ENCODE measurements around the gene OSBPL3. TPM values are rescaled to one million over a fixed set of nuclear protein-coding genes. Genes with fewer than 3 reads are reported as not detected.

Gene OSBPL3
- total and polyA plus RNA-seq, 2 donors (not counting 3 experiments of a cell fraction or from before 2014, with no cell fraction given): 7.5 to 27.1 TPM

DNA sequence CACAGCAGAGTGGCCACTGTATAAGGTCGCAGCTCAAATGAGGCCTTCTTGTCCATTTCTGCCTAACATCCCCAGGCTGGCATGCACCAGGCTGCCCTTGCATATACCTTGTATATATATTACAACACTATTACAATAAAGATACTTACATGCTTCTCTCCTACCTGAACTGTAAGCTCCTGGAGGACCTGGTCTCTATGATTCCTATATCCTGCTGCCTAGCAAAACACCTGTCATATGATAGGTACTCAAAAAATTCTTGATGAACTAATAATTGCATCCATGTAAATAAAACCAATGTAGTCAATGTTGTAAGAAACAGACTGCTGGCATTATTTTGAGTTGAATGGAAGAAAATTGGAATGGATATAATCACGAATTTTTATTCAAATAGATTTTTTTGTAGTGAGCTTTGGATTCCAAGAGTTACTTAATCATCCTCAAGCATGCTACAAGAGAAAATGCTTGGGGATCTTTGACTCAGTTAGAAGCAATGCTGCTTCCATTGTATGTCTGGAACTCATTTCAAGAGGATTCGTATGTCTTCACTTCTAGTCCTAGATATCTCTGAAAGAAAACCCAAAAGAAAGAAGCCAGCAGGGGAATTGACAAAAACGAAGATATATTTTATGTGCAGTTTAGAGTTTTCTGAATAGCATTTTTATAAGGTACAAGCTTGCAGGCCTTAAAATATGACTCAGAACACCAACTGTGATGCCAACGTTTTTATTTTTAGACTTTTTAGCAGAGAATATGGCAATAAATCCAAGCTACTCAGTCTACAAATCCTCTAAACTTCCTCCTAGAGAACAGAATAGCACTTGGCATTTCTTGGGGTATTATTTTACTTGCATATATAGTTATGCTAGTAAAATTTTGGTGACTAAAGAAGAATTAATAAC, 53.1 kb downstream of the OSBPL3 start:
- POLR2A ChIA-PET: no interaction called here
- H3K4me1 ChIP-seq (ENCODE audit: control insufficient read depth, extremely low read depth, insufficient read depth, low read length): peaks cover 9% of the 10 kb centered on the region
- CTCF ChIA-PET: interaction anchor here (1.0 to 1.4 kb wide), 2 partner anchors 10 to 43 kb away, joined by 3 read pairs; no protein-coding TSS in a partner anchor
- intact Hi-C loops (cut with micrococcal nuclease): no loop called here
- H3K4me2 ChIP-seq (ENCODE audit: insufficient read depth, low read length): no peak overlapping the region
- H3K9me1 ChIP-seq (replicated peaks; ENCODE audit: control insufficient read depth, extremely low read depth, insufficient read depth, low read length): no peaks in the 10 kb centered on the region
- BruUV-seq (replicated peaks): no TSS peak
- H3K9me3 ChIP-seq (replicated peaks; ENCODE audit: control insufficient read depth, insufficient read depth, low read length): no peaks in the 10 kb centered on the region
- dilution Hi-C loops (cut with MboI; ENCODE audit: extremely low pct_ligation_motif_present, low sequenced_read_pairs): no loop called here
- H3K4me3 ChIP-seq (replicated peaks in 1 of 3; ENCODE audit: insufficient read depth in 1 of 3, low read depth in 1 of 3, low read length in 3 of 3): no peak overlapping the region
- no peak overlapping the region for H3K9ac ChIP-seq (replicated peaks; ENCODE audit: extremely low read depth, insufficient read depth, low read length)
- no peak overlapping the region for H3K27ac ChIP-seq (ENCODE audit: insufficient read depth, low read depth, low read length)
- TF ChIP-seq FOS (IDR thresholded peaks at IDR 0.05; ENCODE audit: borderline replicate concordance, insufficient read depth, low read length) (no peak), MYC (IDR thresholded peaks at IDR 0.05; ENCODE audit: low read depth, low read length) (no peak), GATA2 (IDR thresholded peaks at IDR 0.05; ENCODE audit: insufficient read depth, insufficient read length, low read depth, low read length) (no peak), POLR2AphosphoS5 (IDR thresholded peaks at IDR 0.05; ENCODE audit: insufficient read depth, low read depth, low read length) (no peak), JUN (IDR thresholded peaks at IDR 0.05; ENCODE audit: borderline replicate concordance, insufficient read depth, insufficient read length, low read depth) (no peak), EZH2 (IDR thresholded peaks at IDR 0.05; ENCODE audit: borderline replicate concordance, low read depth, low read length, severe bottlenecking) (no peak), POLR2A (IDR thresholded peaks at IDR 0.05; ENCODE audit: low read depth, low read length) (no peak)
- TF ChIP-seq, protein P1, sequence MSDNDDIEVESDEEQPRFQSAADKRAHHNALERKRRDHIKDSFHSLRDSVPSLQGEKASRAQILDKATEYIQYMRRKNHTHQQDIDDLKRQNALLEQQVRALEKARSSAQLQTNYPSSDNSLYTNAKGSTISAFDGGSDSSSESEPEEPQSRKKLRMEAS (IDR thresholded peaks at IDR 0.05; ENCODE audit: insufficient read depth, insufficient read length): no peak
- TF ChIP-seq, protein P2, sequence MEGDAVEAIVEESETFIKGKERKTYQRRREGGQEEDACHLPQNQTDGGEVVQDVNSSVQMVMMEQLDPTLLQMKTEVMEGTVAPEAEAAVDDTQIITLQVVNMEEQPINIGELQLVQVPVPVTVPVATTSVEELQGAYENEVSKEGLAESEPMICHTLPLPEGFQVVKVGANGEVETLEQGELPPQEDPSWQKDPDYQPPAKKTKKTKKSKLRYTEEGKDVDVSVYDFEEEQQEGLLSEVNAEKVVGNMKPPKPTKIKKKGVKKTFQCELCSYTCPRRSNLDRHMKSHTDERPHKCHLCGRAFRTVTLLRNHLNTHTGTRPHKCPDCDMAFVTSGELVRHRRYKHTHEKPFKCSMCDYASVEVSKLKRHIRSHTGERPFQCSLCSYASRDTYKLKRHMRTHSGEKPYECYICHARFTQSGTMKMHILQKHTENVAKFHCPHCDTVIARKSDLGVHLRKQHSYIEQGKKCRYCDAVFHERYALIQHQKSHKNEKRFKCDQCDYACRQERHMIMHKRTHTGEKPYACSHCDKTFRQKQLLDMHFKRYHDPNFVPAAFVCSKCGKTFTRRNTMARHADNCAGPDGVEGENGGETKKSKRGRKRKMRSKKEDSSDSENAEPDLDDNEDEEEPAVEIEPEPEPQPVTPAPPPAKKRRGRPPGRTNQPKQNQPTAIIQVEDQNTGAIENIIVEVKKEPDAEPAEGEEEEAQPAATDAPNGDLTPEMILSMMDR (IDR thresholded peaks at IDR 0.05; ENCODE audit: extremely low read depth in 1 of 2, insufficient read depth in 1 of 2, low read depth in 1 of 2, low read length in 2 of 2): no peak
- H3K79me2 ChIP-seq (ENCODE audit: control insufficient read depth, insufficient read depth, low read length): peaks cover 64% of the 10 kb centered on the region
- no peaks in the 10 kb centered on the region for H4K20me1 ChIP-seq (replicated peaks; ENCODE audit: control insufficient read depth, extremely low read depth, insufficient read depth, low read length)
- no peaks in the 10 kb centered on the region for H3K36me3 ChIP-seq (ENCODE audit: control insufficient read depth in 2 of 2, extremely low read depth in 1 of 2, insufficient read depth in 2 of 2, low read length in 2 of 2)
- no peak for FAIRE-seq
- DNase-seq (ENCODE audit: low read depth, low spot score): no peak
- H3K27me3 ChIP-seq (ENCODE audit: control insufficient read depth in 2 of 2, insufficient read depth in 2 of 2, low read length in 2 of 2): no peaks in the 10 kb centered on the region
- H2AFZ ChIP-seq (ENCODE audit: low read depth, low read length): no peak overlapping the region

Data from endothelial cell of umbilical vein (primary cell).